Measurements from ENCODE around the gene LRMDA.

DNA sequence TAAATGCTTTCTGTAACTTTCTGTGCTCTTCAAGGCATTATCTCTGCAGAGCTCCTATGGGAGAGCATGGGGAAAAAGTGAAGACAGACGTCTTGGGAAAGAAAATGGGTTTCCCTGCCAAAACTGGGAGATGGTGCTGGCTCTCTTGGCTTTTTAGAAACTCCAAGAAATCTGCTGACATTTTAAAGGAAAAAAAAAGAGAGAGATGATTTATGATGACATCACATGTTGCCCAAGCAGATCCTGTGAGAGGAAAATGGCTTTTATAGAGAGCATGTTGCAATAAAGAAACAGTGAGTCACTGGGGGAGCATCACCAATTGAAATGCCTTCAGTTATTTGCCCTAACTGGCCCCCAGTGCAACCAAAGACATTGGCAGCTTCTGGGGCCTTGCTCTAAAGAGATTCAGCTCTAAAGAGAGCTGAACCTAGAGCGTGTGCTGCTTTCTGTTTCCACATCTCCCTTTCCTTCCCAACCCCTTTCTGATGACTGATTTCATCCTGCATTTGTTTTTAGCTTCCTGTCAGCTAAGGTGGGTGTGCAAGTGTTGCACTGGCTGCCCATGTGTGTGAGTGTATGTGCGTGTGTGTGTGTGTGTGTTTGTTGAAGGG is 37.7 kb downstream of the LRMDA start:
- TF ChIP-seq, protein P1, sequence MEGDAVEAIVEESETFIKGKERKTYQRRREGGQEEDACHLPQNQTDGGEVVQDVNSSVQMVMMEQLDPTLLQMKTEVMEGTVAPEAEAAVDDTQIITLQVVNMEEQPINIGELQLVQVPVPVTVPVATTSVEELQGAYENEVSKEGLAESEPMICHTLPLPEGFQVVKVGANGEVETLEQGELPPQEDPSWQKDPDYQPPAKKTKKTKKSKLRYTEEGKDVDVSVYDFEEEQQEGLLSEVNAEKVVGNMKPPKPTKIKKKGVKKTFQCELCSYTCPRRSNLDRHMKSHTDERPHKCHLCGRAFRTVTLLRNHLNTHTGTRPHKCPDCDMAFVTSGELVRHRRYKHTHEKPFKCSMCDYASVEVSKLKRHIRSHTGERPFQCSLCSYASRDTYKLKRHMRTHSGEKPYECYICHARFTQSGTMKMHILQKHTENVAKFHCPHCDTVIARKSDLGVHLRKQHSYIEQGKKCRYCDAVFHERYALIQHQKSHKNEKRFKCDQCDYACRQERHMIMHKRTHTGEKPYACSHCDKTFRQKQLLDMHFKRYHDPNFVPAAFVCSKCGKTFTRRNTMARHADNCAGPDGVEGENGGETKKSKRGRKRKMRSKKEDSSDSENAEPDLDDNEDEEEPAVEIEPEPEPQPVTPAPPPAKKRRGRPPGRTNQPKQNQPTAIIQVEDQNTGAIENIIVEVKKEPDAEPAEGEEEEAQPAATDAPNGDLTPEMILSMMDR (IDR thresholded peaks at IDR 0.05), result no peak
- TF ChIP-seq POLR2A (IDR thresholded peaks at IDR 0.05), result no peak
